Endodermal cell (in vitro differentiated cells): ENCODE results near the gene RNF149. TPM values are rescaled to one million over a fixed set of nuclear protein-coding genes. Genes with fewer than 3 reads are reported as not detected.

Experiments
- DNase-seq: peaks from one replicate; pipeline ENCODE4 v3.0.0-alpha.2; 2017
- H3K27ac ChIP-seq: 2 replicates; pipeline ENCODE4 v1.5.1; 2013; ENCODE audit warnings: mild to moderate bottlenecking, low read depth, low read length, moderate library complexity
- H3K27me3 ChIP-seq: 2 replicates; pipeline ENCODE4 v1.6.1; 2013; ENCODE audit warnings: mild to moderate bottlenecking, low read length, moderate library complexity; ENCODE audit not compliant: insufficient read depth, control insufficient read depth, poor library complexity, severe bottlenecking
- H3K36me3 ChIP-seq: 2 replicates; pipeline ENCODE4 v1.7.0; 2013; ENCODE audit warnings: mild to moderate bottlenecking, low read length, moderate library complexity; ENCODE audit not compliant: control insufficient read depth, insufficient read depth
- H3K4me1 ChIP-seq: one replicate; pipeline ENCODE4 v1.7.0; 2013; ENCODE audit warnings: low read length; ENCODE audit not compliant: control insufficient read depth, insufficient read depth
- H3K4me3 ChIP-seq: 2 replicates; pipeline ENCODE4 v1.5.1; 2013; ENCODE audit warnings: mild to moderate bottlenecking, low read length, moderate library complexity
- H3K9ac ChIP-seq: 2 replicates; pipeline ENCODE4 v1.6.1; 2013; ENCODE audit warnings: mild to moderate bottlenecking, low read length, moderate library complexity; ENCODE audit not compliant: poor library complexity, severe bottlenecking; ENCODE audit errors: extremely low read depth
- H3K9me3 ChIP-seq: 2 replicates; pipeline ENCODE4 v1.6.1; 2013; ENCODE audit warnings: mild to moderate bottlenecking, low read length, moderate library complexity; ENCODE audit not compliant: control insufficient read depth
- H3K27ac Mint-ChIP-seq: 2 replicates; pipeline ENCODE4 v1.8.0; 2020; ENCODE audit warnings: mixed read lengths
- H3K27me3 Mint-ChIP-seq: 2 replicates; pipeline ENCODE4 v1.8.0; 2021; ENCODE audit warnings: mild to moderate bottlenecking, mixed read lengths; ENCODE audit not compliant: insufficient read depth
- H3K36me3 Mint-ChIP-seq: 2 replicates; pipeline ENCODE4 v1.8.0; 2020; ENCODE audit warnings: low read depth, mixed read lengths
- H3K4me1 Mint-ChIP-seq: 2 replicates; pipeline ENCODE4 v1.8.0; 2020; ENCODE audit warnings: mixed read lengths
- H3K4me3 Mint-ChIP-seq: 2 replicates; pipeline ENCODE4 v1.8.0; 2020; ENCODE audit warnings: mild to moderate bottlenecking, moderate library complexity, mixed read lengths
- H3K9me3 Mint-ChIP-seq: 2 replicates; pipeline ENCODE4 v1.8.0; 2020; ENCODE audit warnings: mild to moderate bottlenecking, mixed read lengths
- CTCF ChIP-seq: fragments of 200-600 bp; sonication (generic); conservative IDR thresholded peaks from 2 replicates; pipeline ENCODE4 v1.5.0; 2021; ENCODE audit warnings: antibody characterized with exemption, mild to moderate bottlenecking
- WGBS, 2 experiments: methylation state at CpG; one replicate each; pipeline versions ENCODE4 v1.1.5 to v1.1.7; 2013; ENCODE audit warnings: missing lambda C conversion rate in 2 of 2, mixed read lengths in 1 of 2; ENCODE audit not compliant: insufficient coverage in 1 of 2, insufficient read length in 1 of 2; 5-methylcytosine and 5-hydroxymethylcytosine counted together
- total RNA-seq, 2 donors: library from RNA; stranded (reverse); fragmentation: NEBNext Ultra II Directional in 1 of 2; extraction: Animal tissue kit (Norgen Biotek cat#: 25700) in 1 of 2; gene quantifications; 2 replicates in 1 of 2; 3 replicates in 1 of 2; pipeline ENCODE4 v1.2.1, GENCODE V29; 2021

RNF149 gene
- total RNA-seq, 2 donors from 2014 or later: 26.4 to 36.3 TPM

- Mint-ChIP-seq H3K27ac (no peak overlapping the region), H3K36me3 (no peaks in the 10 kb centered on the region), H3K27me3 (peaks cover 2% of the 10 kb centered on the region), H3K4me1 (peaks cover 3% of the 10 kb centered on the region), H3K9me3 (peaks cover 2% of the 10 kb centered on the region), H3K4me3 (no peak overlapping the region)
- no peak overlapping the region for H3K9ac ChIP-seq
- no peaks in the 10 kb centered on the region for H3K9me3 ChIP-seq
- 93 to 97% methylated on average over 3 of the region's 3 CpGs for WGBS, 2 experiments
- no peaks in the 10 kb centered on the region for H3K27me3 ChIP-seq
- no peaks in the 10 kb centered on the region for H3K36me3 ChIP-seq
- H3K4me1 ChIP-seq: no peaks in the 10 kb centered on the region
- no peak for DNase-seq
- no peak for TF ChIP-seq CTCF
- H3K4me3 ChIP-seq: no peak overlapping the region
- no peak overlapping the region for H3K27ac ChIP-seq
These were observed 38.4 kb upstream of the RNF149 start for GRCh38 chr2:101346909-101347308.

GRCh38 chr2:101344137-101344536 is 35.6 kb upstream of the RNF149 start:
- Mint-ChIP-seq H3K9me3 (peaks cover 5% of the 10 kb centered on the region), H3K27ac (peak overlapping the region; percentile 11), H3K4me1 (peaks cover 19% of the 10 kb centered on the region), H3K36me3 (no peaks in the 10 kb centered on the region), H3K27me3 (peaks cover 2% of the 10 kb centered on the region), H3K4me3 (no peak overlapping the region)
- WGBS, 2 experiments: 73 to 82% methylated on average over 3 to 5 of the region's 5 CpGs
- Histone ChIP-seq H3K36me3 (no peaks in the 10 kb centered on the region), H3K4me1 (no peaks in the 10 kb centered on the region), H3K9me3 (no peaks in the 10 kb centered on the region), H3K9ac (no peak overlapping the region), H3K27me3 (no peaks in the 10 kb centered on the region), H3K4me3 (no peak overlapping the region), H3K27ac (no peak overlapping the region)
- no peak for DNase-seq
- TF ChIP-seq CTCF: no peak

GRCh38 chr2:101342625-101343008 is 34.1 kb upstream of the RNF149 start:
- H3K9me3 Mint-ChIP-seq: peaks cover 5% of the 10 kb centered on the region
- WGBS, 2 experiments: 89 to 94% methylated on average over 15 of the region's 15 CpGs
- Histone ChIP-seq H3K27ac (no peak overlapping the region), H3K4me3 (no peak overlapping the region), H3K36me3 (no peaks in the 10 kb centered on the region), H3K9ac (no peak overlapping the region), H3K27me3 (no peaks in the 10 kb centered on the region), H3K9me3 (no peaks in the 10 kb centered on the region), H3K4me1 (no peaks in the 10 kb centered on the region)
- no peak for TF ChIP-seq CTCF
- peaks cover 2% of the 10 kb centered on the region for H3K27me3 Mint-ChIP-seq
- peaks cover 28% of the 10 kb centered on the region for H3K4me1 Mint-ChIP-seq
- DNase-seq: no peak
- H3K36me3 Mint-ChIP-seq: no peaks in the 10 kb centered on the region
- no peak overlapping the region for H3K27ac Mint-ChIP-seq
- no peak overlapping the region for H3K4me3 Mint-ChIP-seq
